KMS-11 (cell line): ENCODE data around the gene SAE1.
"Not testable (repeated sequence)": the region's sequence is repeated elsewhere in the genome, so short reads cannot be mapped to it uniquely, and the experiment has no call there.

ENCODE experiments used
- H2AFZ ChIP-seq: fragments of 200-600 bp; sonication (generic); 2 replicates; pipeline ENCODE4 v1.6.1; 2016; ENCODE audit warnings: antibody characterized with exemption, mixed run types, low read depth
- H3K27ac ChIP-seq: fragments of 200-600 bp; sonication (generic); 2 replicates; pipeline ENCODE4 v1.6.1; 2016; ENCODE audit warnings: mild to moderate bottlenecking, mixed run types
- H3K27me3 ChIP-seq: fragments of 200-600 bp; sonication (generic); 2 replicates; pipeline ENCODE4 v1.6.1; 2017; ENCODE audit warnings: mild to moderate bottlenecking, low read depth, mixed run types, moderate library complexity; ENCODE audit not compliant: insufficient read depth
- H3K36me3 ChIP-seq: fragments of 200-600 bp; sonication (generic); 2 replicates; pipeline ENCODE4 v1.6.1; 2017; ENCODE audit warnings: mild to moderate bottlenecking, mixed run types; ENCODE audit not compliant: insufficient read depth
- H3K4me1 ChIP-seq: fragments of 200-600 bp; sonication (generic); 2 replicates; pipeline ENCODE4 v1.6.1; 2016; ENCODE audit warnings: mild to moderate bottlenecking, low read depth, mixed run types; ENCODE audit not compliant: poor library complexity, severe bottlenecking
- H3K4me2 ChIP-seq: fragments of 200-600 bp; sonication (generic); 2 replicates; pipeline ENCODE4 v1.7.0; 2016; ENCODE audit warnings: mild to moderate bottlenecking, mixed run types
- H3K4me3 ChIP-seq: fragments of 200-600 bp; sonication (generic); IDR thresholded peaks from 2 replicates; pipeline ENCODE4 v1.6.1; 2017; ENCODE audit warnings: low read depth, low read length, mixed read lengths; ENCODE audit not compliant: insufficient read depth
- H3K79me2 ChIP-seq: fragments of 200-600 bp; sonication (generic); 2 replicates; pipeline ENCODE4 v1.6.1; 2016; ENCODE audit warnings: low read depth, mixed run types; ENCODE audit not compliant: insufficient read depth
- H3K9ac ChIP-seq: fragments of 200-600 bp; sonication (generic); 2 replicates; pipeline ENCODE4 v1.6.1; 2016; ENCODE audit warnings: mild to moderate bottlenecking, mixed run types
- H4K20me1 ChIP-seq: fragments of 200-600 bp; sonication (generic); 2 replicates; pipeline ENCODE4 v1.6.1; 2016; ENCODE audit warnings: mild to moderate bottlenecking, mixed run types; ENCODE audit not compliant: insufficient read depth
- TF ChIP-seq, protein P1 (sequence below): fragments of 200-600 bp; sonication (generic); conservative IDR thresholded peaks from 2 replicates; pipeline ENCODE4 v1.6.1; 2017; ENCODE audit warnings: low read depth, mild to moderate bottlenecking, antibody characterized with exemption, low read length, moderate library complexity, mixed read lengths

SAE1 gene

DNA sequence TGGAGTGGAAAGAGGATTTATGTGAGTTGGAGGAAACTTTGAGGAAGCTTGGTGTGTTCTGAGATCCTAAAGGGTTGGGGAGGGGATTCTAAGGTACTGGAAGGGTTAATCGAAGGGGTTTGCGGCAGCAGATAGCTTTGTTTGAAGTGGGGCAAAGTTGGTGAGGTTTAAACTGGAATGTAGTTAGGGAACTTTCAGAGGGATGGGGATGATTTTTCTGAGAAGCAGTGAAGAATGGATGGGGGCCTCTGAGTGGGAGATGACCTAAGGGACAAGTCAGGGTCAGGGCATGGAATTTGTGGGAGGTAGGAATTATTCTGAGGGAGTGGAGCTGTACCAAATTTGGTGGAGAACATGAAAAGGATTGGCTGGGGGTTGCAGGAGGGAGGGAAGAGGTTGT is 3.9 kb downstream of the SAE1 start:
- H3K4me3 ChIP-seq, result no peak overlapping the region
- H3K9ac ChIP-seq, result no peak overlapping the region
- TF ChIP-seq, protein P1, sequence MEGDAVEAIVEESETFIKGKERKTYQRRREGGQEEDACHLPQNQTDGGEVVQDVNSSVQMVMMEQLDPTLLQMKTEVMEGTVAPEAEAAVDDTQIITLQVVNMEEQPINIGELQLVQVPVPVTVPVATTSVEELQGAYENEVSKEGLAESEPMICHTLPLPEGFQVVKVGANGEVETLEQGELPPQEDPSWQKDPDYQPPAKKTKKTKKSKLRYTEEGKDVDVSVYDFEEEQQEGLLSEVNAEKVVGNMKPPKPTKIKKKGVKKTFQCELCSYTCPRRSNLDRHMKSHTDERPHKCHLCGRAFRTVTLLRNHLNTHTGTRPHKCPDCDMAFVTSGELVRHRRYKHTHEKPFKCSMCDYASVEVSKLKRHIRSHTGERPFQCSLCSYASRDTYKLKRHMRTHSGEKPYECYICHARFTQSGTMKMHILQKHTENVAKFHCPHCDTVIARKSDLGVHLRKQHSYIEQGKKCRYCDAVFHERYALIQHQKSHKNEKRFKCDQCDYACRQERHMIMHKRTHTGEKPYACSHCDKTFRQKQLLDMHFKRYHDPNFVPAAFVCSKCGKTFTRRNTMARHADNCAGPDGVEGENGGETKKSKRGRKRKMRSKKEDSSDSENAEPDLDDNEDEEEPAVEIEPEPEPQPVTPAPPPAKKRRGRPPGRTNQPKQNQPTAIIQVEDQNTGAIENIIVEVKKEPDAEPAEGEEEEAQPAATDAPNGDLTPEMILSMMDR, result no peak
- peaks cover 33% of the 10 kb centered on the region for H3K4me1 ChIP-seq
- no peaks in the 10 kb centered on the region for H3K27me3 ChIP-seq
- peaks cover 3% of the 10 kb centered on the region; the same call in 1 of the 2 replicates for H3K36me3 ChIP-seq
- no peak overlapping the region; the same call in 1 of the 2 replicates for H3K4me2 ChIP-seq
- peaks cover 89% of the 10 kb centered on the region for H3K79me2 ChIP-seq
- no peak overlapping the region for H2AFZ ChIP-seq
- H4K20me1 ChIP-seq, result peaks cover 20% of the 10 kb centered on the region
- no peak overlapping the region for H3K27ac ChIP-seq

DNA sequence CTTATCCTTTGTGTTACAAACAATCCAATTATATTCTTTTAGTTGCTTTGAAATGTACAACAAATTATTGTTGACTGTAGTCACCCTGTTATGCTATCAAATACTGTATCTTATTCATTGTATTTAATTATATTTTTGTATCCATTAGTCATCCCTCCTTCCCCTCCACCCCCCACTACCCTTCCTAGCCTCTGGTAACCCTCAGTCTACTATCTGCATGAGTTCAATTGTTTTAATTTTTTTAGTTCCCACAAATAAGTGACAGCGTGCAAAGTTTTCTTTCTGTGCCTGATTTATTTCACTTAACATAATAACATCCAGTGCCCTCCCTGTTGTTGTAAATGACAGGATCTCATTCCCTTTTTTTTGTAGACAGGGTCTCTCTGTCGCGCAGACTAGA is 4.5 kb downstream of the SAE1 start:
- H3K79me2 ChIP-seq, result peaks cover 95% of the 10 kb centered on the region
- TF ChIP-seq, protein P1, result no peak
- H3K27ac ChIP-seq, result no peak overlapping the region
- no peaks in the 10 kb centered on the region for H3K27me3 ChIP-seq
- H3K36me3 ChIP-seq, result peaks cover 3% of the 10 kb centered on the region; the same call in 1 of the 2 replicates
- H2AFZ ChIP-seq, result no peak overlapping the region
- H3K4me3 ChIP-seq, result no peak overlapping the region
- H3K9ac ChIP-seq, result no peak overlapping the region
- H4K20me1 ChIP-seq, result peaks cover 20% of the 10 kb centered on the region
- no peak overlapping the region for H3K4me2 ChIP-seq
- H3K4me1 ChIP-seq, result peaks cover 33% of the 10 kb centered on the region

DNA sequence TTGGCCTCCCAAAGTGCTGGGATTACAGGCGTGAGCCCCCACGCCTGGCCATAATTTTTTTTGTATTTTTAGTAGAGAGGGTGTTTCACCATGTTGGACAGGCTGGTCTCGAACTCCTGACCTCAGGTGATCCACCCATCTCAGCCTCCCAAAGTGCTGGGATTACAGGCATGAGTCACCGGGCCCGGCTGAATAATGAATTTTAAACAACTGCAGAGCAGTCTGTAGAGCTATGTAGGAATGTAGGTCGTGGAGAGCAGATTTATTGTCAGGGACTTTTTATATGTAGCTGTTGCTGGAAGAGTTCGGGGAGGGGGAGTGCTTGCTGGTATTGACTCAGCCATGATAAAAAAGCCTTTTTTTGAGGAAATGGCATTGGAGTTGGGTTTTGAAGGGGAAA is 10.6 kb downstream of the SAE1 start:
- H3K4me2 ChIP-seq, H2AFZ ChIP-seq, H3K9ac ChIP-seq, H4K20me1 ChIP-seq, H3K36me3 ChIP-seq, H3K4me3 ChIP-seq, H3K27ac ChIP-seq, H3K27me3 ChIP-seq, H3K4me1 ChIP-seq: not testable (repeated sequence)
- H3K79me2 ChIP-seq, result peaks cover 81% of the 10 kb centered on the region

DNA sequence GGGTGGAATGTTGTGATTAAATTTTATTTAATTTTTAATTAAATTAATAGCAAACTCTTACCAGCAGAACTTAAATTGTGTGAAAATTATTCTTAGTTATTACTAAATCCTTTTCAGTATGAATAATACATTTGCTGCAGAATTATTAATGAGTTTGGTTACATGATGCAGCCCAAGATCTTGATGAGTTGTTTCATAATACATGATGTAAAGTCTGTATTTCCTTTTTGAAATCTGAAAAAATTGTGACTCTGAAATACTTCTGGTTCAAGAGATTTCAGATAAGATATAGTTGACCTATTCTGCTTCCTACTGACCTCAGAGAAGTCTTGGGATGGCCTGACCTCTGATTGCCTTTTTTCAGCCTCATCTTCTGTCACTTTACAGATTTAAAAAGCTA is 11.1 kb downstream of the SAE1 start:
- Histone ChIP-seq H3K4me3 (no peak overlapping the region), H3K4me1 (peaks cover 11% of the 10 kb centered on the region), H3K9ac (no peak overlapping the region), H3K4me2 (no peak overlapping the region), H4K20me1 (peaks cover 3% of the 10 kb centered on the region; the same call in 1 of the 2 replicates), H3K79me2 (peaks cover 81% of the 10 kb centered on the region), H3K36me3 (peaks cover 12% of the 10 kb centered on the region; the same call in 1 of the 2 replicates), H2AFZ (no peak overlapping the region), H3K27ac (no peak overlapping the region), H3K27me3 (no peaks in the 10 kb centered on the region)
- TF ChIP-seq, protein P1, result no peak

DNA sequence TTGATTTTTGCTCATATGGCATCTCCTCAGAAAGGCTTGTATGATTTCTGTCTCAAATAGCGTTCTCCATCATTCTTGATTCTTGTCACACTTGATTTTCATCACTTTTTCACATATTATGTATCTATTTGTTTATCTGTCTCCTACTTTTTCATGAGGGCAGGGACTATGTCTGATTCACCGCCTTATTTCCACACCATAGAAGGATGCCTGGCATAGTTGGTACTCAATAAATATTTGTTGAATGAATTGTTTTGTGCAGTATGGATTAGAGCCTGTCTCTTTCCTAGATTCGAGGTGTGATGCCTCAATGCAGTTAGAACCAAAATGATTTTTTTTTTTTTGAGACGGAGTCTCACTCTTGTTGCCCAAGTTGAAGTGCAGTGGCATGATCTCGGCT is 12.1 kb downstream of the SAE1 start:
- Histone ChIP-seq H3K4me3 (no peak overlapping the region), H3K4me1 (peaks cover 14% of the 10 kb centered on the region), H3K9ac (no peak overlapping the region), H3K36me3 (peaks cover 12% of the 10 kb centered on the region; the same call in 1 of the 2 replicates), H4K20me1 (peaks cover 2% of the 10 kb centered on the region; the same call in 1 of the 2 replicates), H3K27me3 (no peaks in the 10 kb centered on the region), H3K4me2 (no peak overlapping the region), H2AFZ (no peak overlapping the region), H3K27ac (no peak overlapping the region), H3K79me2 (peaks cover 79% of the 10 kb centered on the region)
- TF ChIP-seq, protein P1, result no peak
